Pons (tissue), 1 donor: ENCODE results near the gene CNTROB.
A peak's percentile ranks its signal among the peaks of the same experiment; 100 is the strongest.
"Not testable (repeated sequence)": the region's sequence is repeated elsewhere in the genome, so short reads cannot be mapped to it uniquely, and the experiment has no call there.

Source experiments
- DNase-seq: peaks from one replicate; pipeline ENCODE4 v3.0.0-alpha.2; 2016; ENCODE audit warnings: low spot score

Gene CNTROB

GRCh38 chr17:7943291-7943690 is 11.3 kb downstream of the CNTROB start:
- DNase-seq, result no peak

- DNase-seq, result no peak
Observed at GRCh38 chr17:7944326-7944725, 12.3 kb downstream of the CNTROB start.

- DNase-seq, result no peak
Observed at GRCh38 chr17:7945651-7946050, 13.6 kb downstream of the CNTROB start.

GRCh38 chr17:7946441-7946840 is 14.4 kb downstream of the CNTROB start:
- DNase-seq, result no peak

- DNase-seq, result no peak
Observed at GRCh38 chr17:7947651-7948050, 15.6 kb downstream of the CNTROB start.

GRCh38 chr17:7950578-7950977 is 18.6 kb downstream of the CNTROB start:
- no peak for DNase-seq

- no peak for DNase-seq
Observed at GRCh38 chr17:7951143-7951792, 19.3 kb downstream of the CNTROB start.

- DNase-seq, result not testable (repeated sequence)
Observed at GRCh38 chr17:7953266-7953665, 21.3 kb downstream of the CNTROB start.

GRCh38 chr17:7955414-7956227 is 23.6 kb downstream of the CNTROB start:
- no peak for DNase-seq

GRCh38 chr17:7956228-7956965 is 24.4 kb downstream of the CNTROB start:
- peak; percentile 14 for DNase-seq

GRCh38 chr17:7959503-7960253 is 27.7 kb downstream of the CNTROB start:
- DNase-seq, result no peak

GRCh38 chr17:7961421-7961820 is 29.4 kb downstream of the CNTROB start:
- DNase-seq, result no peak

GRCh38 chr17:7967751-7968150 is 35.7 kb downstream of the CNTROB start:
- no peak for DNase-seq

GRCh38 chr17:7969433-7969832 is 37.4 kb downstream of the CNTROB start:
- DNase-seq, result no peak

GRCh38 chr17:7971651-7972050 is 39.6 kb downstream of the CNTROB start:
- DNase-seq, result no peak

- no peak for DNase-seq
Observed at GRCh38 chr17:7972131-7972785, 40.3 kb downstream of the CNTROB start.

GRCh38 chr17:7974638-7975131 is 42.7 kb downstream of the CNTROB start:
- DNase-seq, result no peak

- DNase-seq, result no peak
Observed at GRCh38 chr17:7977039-7977438, 45.0 kb downstream of the CNTROB start.

GRCh38 chr17:7977805-7978204 is 45.8 kb downstream of the CNTROB start:
- DNase-seq, result no peak

GRCh38 chr17:7982173-7982572 is 50.2 kb downstream of the CNTROB start:
- DNase-seq, result no peak

GRCh38 chr17:7982666-7983065 is 50.7 kb downstream of the CNTROB start:
- no peak for DNase-seq
